Activated CD4-positive, alpha-beta T cell treated with anti-CD3 and anti-CD28 coated beads for 48 hours (primary cell): ENCODE measurements around the gene DNASE1.

Experiments used
- DNase-seq: peaks from one replicate; pipeline ENCODE4 v3.0.0-alpha.2; 2020

The DNASE1 gene

DNA sequence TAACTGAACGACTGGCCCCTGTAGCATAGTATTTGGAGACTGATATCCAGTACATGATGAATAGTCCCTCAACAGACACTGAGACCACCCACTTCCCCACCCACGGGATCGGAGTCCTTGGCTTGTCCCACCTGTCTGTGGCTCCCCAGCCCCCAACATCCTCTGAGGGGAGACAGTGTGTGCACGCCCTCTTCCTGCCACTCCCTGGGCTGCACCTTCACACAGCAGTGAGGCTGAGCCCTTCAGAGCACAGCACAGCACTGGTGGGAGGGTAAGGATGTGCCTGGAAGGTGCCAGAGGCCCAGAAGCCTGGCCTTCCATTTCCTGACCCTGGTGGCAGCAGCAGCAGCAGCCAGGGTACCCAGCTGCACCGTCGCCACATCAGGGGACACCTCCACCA, 11.0 kb downstream of the DNASE1 start:
- DNase-seq = no peak

DNA sequence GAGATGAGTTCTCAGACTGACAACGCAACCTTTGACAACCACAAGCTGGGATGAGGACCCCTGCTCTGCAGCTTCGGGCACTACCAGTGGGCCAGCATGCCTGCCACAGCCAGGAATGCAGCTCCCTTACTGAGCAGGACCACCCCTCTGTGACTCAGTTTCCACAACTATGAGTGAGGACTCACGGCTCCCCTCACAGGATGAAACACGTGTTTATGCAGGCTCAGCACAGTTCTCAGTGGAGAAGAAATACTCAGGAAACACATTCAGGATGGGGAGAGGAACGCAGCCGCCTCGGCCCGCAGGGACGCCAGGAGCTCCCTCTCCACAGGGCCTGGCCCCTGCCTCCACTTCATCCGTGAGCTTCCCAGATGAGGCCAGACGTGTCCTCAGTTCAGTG, 14.1 kb downstream of the DNASE1 start:
- DNase-seq = no peak

DNA sequence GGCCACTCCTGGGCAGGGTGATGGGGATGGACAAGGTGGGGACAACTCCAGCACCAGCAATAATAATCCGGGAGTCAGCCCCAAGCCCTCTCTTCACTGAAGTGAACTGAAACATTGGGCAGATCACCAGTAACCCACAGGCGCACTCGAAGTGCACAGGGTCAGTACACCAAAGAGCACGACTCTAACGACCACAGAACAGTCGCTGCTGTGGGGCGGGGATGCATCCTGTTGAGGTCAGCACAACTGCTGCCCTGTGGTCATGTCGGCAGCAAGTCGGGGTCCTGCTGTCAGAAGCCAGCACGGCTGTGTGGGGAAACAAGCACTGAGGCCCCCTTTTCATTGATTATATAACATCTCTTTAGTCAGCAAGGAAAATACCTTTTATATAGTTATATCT, 14.6 kb downstream of the DNASE1 start:
- no peak for DNase-seq

DNA sequence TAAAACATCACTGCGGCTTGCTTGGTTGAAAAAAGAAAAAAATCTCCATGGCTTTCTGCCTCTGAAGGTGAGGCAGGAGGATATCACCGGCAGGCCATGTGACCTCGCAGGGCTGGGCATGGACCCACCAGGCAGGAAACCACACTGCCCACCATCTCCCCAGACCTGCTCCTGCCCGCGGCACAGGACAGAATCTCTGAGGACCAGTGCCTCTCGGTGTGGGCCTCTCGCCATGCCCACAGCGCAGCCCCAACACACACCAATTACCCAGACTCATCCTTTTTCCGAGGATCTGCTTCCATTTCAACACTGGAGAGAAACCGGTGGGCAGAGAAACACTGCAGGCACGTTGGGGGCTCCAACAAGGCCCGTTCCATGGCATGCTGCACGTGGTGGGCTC, 16.2 kb downstream of the DNASE1 start:
- no peak for DNase-seq

DNA sequence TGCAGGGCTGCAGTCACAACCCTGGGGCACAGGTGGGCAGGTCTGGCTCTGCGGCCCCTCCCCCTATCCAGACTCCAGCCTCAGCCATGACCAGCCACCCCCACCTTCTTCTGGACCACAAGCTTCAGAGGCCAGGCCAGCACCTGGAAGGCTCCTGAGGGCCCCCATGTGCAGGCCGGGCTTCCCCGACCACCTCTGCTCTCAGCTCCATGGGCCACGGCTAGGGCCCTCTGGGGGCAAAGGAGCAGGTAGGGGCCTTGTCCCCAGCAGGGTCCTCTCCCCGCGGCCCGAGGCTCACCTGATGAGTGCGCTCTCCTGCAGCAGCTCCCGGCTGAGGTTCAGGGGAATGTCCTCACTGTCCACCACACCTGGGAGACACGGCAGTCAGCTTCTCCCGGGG, 16.9 kb downstream of the DNASE1 start:
- no peak for DNase-seq

DNA sequence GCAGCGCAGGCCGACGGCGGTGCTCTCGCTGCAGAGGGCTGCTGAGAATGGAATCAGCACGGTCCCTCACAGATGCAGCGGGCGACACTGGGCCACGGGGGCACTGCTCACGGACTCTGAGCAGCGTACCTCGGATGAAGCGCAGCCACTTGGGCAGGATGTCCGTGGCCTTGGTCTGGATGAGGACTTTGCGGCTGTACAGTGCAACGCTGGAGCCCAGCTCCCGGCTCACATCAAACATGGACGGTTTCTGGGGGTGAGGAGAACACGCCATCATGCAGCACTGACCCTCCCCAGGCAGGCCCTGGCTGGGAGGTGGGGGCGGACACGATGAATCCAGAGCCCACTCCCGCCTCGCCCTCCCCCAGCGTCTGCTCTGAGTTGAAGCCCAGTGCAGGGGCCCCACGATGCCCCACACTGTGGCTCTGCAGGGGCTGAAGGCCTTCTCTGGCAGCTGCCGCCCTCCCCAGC, 18.1 kb downstream of the DNASE1 start:
- DNase-seq = no peak

DNA sequence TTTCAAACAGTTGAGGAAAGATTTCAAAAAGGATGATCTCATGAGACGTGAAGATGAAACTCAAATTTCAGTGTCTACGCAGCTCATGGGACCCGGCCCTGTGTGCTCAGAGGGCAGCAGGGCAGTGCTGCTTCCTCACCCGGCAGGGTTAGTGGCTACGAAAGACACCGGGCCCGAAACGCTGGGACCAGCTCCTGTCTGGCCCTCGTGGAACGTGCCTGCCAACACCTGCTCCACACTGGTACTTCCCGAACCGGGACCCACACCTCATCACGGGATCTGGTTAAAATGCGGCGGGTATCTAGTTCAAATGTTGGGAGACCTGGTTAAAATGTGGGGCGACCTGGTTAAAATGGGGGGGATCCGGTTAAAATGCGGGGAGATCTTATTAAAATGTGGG, 18.7 kb downstream of the DNASE1 start:
- DNase-seq = no peak

DNA sequence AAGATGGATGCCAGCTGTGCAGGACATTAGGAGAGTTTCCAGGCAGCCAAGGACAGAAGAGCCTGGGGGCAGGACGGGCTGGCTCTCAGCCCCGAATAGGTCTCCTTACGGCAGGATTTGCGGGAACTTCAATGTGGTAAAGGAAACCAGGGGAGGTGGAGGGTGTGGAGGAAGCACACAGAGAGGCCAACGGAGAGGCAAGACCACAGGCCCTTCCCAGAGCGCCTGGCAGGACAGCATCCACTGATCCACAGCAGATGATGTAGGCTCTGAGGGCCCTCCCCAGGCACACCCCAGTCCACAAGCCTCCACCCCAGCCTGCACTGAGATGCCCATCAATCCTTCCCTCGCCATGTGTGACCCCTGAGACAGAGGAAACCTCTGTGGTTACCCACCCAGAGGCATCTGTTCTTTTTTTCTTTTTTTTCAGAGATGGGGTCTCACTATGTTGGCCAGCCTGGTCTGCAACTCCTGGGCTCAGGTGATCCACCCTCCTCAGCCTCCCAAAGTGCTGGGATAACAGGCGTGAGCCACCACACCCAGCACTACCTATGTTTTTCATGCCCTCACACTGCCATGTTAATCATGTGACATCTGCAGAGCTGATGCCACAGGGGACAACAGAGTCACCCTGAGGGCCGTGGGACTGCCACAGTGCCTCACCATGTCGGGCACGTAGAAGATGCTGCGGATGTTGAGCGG, 19.3 kb downstream of the DNASE1 start:
- DNase-seq = no peak

DNA sequence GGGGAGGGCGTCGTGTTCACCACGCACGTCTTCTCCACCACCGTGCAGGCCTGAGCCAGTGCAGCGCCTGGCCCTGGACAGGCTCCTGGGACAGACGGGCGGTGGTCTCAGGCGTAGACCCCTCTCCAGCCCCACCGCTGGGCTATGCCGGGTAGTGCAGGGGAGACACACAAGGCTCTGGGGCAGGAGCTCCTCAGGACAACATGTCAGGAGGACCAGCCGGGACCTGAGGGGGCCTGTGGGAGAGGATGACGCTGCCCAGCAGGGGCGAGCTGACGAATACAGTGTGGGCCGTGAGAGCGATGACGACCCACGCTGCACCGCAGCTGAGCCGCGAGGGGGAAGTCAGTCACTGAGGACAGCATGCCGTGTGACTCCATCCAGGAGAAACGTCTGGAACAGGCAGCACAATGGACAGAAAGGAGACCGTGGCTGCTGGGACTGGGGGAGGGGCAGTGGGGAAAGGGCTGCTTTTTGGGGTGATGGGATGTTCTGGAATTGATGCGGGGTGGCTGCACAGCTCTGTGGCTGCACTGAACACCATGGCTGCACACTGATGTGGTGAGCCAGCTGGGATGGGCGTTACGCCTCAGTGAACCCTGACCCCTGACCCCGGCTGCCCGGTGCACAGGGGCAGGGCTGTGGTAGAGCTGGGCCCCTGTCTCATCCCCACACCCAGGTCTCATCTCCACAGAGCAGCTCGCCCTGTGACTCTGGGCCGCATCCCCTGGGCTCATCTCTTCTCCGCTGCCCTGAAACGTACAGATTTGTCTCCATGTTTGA, 20.2 kb downstream of the DNASE1 start:
- DNase-seq = no peak

DNA sequence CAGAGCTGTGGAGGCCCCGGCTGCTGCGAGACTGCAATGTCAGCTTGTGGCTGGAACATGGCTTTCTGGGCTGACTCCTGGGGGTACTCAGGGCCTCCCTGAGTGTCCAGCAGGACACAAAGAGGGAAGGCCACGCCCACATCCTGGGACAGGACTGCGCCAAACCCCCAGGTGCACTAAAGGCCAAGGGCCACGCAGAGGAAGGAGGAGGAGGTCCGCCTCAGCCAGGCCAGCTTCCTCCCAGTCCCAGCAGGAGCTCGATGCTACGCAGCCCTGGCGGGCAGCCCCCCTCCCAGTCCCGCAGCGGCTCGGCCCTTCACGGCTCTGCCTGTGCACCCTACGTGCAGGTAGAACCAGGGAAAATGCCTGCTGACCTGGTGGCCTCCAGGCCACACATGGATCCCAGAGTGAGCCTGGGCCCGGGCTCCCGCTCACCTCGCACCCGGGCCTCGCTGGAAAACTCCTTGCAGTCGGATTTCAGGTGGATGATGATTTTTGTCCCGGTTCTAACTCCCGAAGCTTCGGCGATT, 21.2 kb downstream of the DNASE1 start:
- no peak for DNase-seq

DNA sequence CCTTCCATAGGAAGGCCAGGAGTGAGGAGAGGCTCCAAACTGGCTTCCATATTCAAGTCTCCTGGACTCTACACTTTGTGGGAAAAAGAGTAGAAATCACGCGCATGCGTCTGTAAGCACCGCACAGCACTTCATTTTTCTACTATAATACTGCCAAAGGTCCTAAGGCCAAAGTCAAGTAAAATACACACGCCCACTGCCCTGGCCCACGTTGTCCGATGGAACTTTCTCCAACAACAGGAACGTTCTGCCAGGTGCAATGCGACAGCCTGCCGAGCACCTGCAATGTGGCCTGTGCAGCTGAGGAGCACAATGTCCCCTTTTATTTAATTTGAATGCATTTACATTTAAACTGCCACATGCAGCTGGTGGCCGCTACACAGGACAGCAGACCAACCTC, 23.5 kb downstream of the DNASE1 start:
- DNase-seq = no peak

DNA sequence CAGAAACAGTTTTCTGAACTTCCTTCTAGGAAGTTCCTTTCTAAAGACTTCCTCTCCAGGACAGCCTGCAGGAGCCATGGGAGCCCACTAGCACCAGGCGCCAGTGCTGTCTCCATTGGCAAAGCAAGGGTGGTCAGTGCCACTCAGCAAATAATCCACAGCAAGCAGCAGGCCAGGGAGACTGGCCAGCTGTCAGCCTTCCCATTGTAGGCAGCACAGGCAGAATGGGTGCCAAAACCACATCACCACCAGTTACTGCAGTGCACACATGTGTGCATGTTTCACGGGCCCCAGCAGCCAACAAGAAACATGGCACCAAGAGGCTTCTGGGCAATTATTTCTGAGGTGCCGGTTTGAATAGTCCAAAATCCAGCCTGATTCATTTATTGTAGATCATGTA, 26.7 kb downstream of the DNASE1 start:
- DNase-seq = no peak

DNA sequence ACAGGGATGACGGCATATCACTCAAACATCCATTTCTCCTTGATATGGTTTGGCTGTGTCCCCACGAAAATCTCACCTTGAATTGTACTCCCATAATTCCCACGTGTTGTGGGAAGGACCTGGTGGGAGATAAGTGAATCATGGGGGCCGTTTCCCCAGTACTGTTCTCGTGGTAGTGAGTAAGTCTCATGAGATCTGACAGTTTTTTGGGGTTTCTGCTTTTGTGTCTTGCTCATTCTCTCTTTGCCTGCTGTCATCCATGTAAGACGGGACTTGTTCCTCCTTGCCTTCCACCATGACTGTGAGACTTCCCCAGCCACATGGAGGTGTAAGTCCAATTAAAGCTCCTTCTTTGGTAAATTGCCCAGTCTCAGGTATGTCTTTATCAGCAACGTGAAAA, 32.5 kb downstream of the DNASE1 start:
- DNase-seq = no peak

DNA sequence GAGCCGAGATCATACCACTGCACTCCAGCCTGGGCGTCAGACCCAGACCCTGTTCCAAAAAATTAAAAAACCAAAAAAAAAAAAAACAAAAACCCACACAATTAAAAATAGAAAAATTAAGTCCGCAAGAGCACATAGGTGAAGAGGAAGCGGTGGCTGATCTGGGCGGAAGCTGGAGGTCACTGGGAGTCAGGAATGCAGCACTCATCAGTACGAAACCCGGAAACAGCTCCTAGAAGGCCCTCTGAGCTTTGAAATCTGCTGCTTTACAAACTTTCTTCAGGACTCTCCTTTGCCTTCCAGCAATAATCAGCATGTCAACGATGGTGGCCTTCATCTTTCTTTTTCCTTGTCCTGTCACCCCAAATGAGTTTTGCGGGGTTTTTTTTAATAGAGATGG, 33.3 kb downstream of the DNASE1 start:
- DNase-seq = no peak

DNA sequence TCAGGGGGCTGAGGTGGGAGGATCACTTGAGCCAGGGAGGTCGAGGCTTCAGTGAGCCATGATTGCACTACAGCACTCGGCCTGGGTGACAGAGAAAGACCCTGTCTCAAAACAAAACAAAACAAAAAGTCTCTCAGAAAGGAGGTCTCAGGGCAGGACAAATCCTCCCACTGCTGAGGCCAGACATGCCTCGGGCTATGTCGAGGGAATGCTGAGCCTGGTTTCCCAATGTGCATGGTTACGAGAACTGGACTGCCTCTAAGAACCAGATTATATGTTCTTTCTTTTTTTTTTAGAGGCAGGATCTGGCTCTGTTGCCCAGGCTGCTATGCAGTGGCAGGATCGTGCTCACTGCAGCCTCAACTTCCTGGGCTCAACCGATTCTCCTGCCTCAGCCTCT, 35.2 kb downstream of the DNASE1 start:
- no peak for DNase-seq

DNA sequence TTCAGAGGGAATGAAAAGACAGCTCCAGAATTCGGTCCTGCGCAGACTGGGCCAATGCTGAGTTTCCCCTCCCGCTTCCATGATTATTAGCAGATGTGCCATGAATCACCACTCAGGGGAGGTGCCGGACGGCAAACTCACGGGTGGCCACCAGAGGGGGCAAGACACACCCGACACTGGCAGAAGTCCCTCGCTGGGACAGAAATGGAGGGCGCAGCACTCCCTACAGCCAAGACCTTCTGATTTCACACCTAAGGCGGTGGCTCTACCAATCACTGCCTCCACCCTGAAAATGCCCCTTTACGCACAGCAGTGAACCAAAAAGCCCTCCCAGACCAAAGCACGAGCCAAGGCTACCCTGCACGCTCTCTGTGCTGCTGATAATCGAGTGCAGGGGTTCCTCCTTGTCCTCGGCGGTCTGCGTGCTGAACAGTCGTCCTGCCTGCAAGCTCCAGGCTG, 36.0 kb downstream of the DNASE1 start:
- peak; percentile 88 for DNase-seq

DNA sequence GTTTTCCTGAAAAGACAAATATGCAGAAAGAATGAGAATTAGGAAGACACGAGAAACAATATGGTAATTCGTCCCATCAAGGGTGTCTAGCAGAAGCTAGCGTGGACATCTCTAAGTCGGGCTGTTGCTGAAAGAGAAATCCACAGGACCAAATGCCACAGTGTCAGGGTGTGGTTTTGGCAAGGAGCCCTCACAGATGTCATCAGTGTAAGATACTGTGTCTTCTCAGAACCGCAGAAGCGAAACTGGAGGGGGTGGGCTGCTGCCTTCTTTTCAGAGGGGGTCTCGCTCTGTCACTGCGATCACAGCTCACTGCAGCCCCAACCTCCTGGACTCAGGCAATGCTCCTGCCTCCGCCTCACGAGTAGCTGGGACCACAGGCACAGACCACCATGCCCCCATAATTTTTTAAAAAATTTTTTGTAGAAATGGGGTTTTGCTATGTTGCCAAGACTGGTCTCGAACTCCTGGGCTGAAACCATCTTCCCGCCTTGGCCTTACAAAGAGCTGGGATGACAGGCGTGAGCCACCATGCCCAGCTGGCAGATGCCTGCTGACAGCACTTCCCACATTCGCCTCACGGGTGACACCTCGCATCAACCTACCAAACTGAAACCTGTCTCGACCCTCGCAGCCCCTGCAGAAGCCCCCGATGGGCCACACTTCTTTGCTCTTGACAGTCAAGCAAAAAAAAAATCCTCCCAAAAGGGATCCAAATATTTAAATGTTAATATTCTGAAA, 36.7 kb downstream of the DNASE1 start:
- no peak for DNase-seq

DNA sequence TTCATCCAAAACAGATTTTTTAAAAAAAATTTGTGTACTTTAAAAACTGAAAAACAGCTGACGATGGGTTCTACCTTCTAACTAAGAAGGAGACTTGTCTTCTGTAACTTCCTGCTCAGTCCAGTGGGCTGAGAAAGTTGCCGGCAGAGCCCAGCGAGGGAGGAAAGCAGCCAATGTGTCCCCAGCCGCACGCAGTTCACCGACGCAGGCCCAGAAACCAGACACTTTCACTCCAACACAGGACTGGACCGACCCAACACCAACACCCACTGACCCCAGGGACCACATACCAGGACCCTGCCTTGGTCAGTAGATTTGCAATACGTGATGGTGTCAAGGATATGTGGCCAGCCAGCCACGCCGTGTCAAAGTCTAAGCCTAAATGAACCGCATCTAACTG, 37.3 kb downstream of the DNASE1 start:
- no peak for DNase-seq

DNA sequence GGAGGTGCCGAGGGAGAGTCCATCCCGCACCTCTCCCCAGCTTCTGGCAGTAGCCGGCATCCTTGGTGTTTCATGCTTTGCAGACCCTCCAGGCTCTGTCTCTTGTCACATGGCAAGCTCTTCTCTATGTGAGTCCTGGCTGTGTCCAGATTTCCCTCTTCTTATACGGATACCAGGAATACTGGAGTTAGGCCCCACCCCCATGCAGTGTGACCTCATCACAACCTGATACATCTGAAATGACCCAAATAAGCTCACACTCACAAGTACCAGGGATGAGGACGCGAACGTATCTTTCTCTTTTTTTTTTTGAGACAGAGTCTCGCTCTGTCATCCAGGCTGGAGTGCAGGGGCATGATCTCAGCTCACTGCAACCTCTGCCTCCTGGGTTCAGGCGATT, 39.6 kb downstream of the DNASE1 start:
- no peak for DNase-seq

DNA sequence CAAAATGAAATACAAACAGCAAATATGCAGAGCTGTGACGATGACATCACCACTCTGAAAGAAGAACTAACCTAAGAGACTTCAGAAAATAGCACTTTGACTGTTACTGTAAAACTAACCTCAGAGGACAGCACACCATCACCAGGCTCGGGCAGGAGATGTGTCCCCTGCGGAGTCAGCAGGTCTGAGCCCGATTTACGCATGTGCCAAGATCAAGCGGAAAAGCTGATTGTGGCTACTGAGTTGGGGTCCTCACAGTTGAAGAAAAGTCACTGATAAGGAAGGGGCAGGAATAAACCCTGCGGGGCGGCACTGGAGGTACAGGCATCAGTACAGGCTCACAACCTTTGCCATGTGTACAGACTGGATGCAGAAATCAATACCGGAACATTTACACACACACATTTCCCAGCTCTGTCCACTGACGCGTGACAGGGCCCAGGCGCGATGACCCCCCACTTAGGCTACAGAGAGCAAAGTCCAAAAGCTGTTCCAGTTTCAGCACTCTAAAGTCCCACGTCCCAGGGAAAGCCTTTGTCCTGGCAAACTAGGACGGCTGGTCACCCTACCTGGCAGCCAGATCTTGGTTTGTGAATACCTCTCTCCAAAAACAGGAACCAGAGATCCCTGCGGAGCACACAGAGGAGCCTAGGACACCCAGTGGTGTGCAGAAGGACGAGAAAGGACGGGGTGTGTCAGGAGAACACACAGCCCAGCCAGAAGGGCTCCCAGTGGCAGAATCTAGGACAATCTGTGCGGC, 41.3 kb downstream of the DNASE1 start:
- no peak for DNase-seq

DNA sequence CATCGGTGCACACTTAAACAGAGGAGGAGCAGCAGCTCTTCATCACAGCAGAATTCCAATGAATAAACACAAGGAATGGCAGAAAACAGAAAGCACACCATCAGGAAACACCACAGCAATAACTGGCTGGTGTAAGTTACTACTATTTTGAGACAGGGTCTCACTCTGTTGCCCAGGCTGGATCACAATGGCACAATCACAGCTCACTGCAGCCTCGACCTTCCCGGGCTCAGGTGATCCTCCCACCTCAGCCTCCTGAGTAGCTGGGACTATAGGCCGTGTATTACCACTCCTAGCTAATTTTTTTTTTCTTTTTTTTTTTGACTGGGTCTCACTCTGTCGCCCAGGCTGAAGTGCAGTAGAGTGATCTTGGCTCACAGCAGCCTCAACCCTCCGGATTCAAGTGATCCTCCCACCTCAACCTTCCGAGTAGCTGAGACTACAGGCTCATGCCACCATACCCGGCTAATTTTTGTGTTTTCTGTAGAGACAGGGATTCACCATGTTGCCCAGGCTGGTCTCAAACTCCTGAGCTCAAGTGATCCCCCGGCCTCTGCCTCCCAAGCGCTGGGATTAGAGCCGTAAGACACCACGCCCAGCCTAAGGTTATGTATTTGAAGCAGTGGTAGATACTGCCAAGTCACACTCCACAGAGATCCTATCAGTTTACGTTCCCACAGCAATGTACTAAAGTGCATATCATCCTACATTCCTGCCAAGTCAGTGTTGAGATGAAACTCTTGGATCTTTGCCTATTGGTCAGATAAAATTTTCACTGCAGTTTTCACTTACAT, 42.1 kb downstream of the DNASE1 start:
- DNase-seq = no peak

DNA sequence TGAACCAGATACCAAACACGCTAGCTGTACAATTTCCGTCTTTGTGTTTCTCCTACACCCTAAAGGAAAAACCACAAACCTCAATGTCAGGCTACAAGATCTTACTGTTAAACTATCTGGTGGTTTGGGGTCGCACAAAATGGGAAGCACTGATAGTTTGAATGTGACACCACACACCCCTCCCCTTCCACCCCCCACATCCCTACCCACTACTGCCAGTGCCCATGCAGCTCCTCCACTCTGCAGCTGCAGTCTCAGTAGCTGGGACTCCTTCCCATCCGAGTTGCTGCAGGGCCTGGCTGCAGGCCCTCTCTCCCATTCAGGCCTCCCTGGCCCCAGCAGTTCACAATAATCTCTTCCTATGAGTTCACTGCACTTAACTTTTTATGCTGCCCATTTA, 44.5 kb downstream of the DNASE1 start:
- no peak for DNase-seq
